Right lung (tissue), 5 donors: ENCODE data around the gene TMEM161A. TPM values are rescaled to one million over a fixed set of nuclear protein-coding genes. Genes with fewer than 3 reads are reported as not detected.
"Not testable (repeated sequence)": the region's sequence is repeated elsewhere in the genome, so short reads cannot be mapped to it uniquely, and the experiment has no call there.

Experiments
- DNase-seq, 2 donors: peaks; one replicate each; pipeline ENCODE4 v3.0.0-alpha.2; 2013
- polyA plus RNA-seq, 5 donors: library from polyadenylated mRNA; unstranded; fragments of 120-200 nt; gene quantifications; one replicate each; pipeline versions ENCODE4 v1.2.1 to v1.2.3, GENCODE V29; 2013; ENCODE audit warnings: inconsistent platforms in 1 of 5, low replicate concordance in 1 of 5; ENCODE audit not compliant: insufficient read length in 5 of 5, insufficient read depth in 1 of 5

Gene TMEM161A
- polyA plus RNA-seq, 5 donors: 19.4 to 31.3 (median 25.3) TPM

GRCh38 chr19:19126102-19126501 lies 12.2 kb downstream of the TMEM161A start:
- no peak for DNase-seq

GRCh38 chr19:19123386-19123785 lies 14.9 kb downstream of the TMEM161A start:
- DNase-seq: no peak

GRCh38 chr19:19122902-19123301 lies 15.4 kb downstream of the TMEM161A start:
- no peak for DNase-seq

- no peak for DNase-seq
Observed at GRCh38 chr19:19121371-19121770, 16.9 kb downstream of the TMEM161A start.

GRCh38 chr19:19120308-19121231 lies 17.7 kb downstream of the TMEM161A start:
- no peak for DNase-seq

DNA sequence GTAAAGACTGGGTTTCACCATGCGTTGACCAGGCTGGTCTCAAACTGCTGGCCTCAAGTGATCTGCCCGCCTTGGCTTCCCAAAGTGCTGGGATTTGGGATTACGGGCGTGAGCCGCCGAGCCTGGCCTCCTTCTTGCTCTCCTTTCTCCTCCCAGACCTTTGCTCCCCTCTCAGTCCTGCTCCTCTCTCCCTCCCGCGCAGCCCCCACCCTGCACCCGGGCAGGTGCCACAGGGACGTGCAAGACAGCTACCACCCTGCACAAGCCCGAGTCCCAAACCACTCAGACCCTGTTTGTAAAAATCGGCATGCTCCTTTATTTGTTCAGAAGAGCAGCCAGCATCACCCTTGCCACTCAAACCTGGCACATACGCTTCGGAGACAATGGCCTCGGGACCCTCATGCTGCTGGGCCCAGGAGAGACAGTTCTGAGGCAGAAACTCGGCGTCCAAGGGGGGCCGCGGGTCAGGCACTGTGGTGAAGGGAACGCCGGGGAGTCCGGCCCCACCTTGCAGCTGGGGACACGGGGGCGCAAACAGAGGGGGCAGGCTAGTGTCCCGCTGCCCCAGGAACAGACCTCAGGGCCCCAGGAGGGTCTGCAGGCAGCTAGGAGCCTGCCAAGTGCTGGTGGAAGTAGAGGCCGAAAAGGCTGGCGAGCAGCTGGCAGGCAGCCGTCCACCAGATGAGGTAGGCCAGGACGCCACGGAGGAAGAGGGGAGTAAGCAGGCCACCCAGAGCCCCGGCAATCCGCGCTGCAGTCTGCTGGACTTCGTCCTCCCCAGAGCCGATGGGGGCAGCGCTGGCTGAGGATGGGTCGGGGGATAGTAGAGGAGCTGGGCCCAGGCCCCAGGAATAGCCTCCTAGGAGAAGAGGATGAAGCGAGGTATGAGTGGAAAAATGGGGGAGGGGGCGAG lies 18.7 kb downstream of the TMEM161A start:
- no peak for DNase-seq

DNA sequence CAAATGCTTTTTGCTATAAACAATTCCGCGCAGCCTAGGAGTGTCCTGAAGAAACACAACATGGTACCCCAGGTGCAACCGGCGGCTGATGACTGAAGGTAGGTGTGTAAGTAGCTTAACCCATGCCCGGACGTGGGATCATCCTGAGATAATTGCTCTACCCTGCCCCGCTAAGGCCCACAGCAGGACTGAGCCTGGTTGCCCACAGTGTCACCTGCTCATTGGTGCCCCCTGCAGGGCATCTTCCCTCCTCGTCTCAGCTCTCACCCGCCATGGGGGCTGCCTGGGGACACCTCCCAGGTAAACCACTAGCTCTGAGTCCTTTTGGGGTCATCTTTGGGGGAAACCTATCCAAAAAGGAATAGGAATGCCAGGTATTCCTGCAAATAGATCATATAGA lies 22.3 kb downstream of the TMEM161A start:
- DNase-seq: no peak

GRCh38 chr19:19113040-19113626 lies 25.1 kb downstream of the TMEM161A start:
- DNase-seq: no peak

DNA sequence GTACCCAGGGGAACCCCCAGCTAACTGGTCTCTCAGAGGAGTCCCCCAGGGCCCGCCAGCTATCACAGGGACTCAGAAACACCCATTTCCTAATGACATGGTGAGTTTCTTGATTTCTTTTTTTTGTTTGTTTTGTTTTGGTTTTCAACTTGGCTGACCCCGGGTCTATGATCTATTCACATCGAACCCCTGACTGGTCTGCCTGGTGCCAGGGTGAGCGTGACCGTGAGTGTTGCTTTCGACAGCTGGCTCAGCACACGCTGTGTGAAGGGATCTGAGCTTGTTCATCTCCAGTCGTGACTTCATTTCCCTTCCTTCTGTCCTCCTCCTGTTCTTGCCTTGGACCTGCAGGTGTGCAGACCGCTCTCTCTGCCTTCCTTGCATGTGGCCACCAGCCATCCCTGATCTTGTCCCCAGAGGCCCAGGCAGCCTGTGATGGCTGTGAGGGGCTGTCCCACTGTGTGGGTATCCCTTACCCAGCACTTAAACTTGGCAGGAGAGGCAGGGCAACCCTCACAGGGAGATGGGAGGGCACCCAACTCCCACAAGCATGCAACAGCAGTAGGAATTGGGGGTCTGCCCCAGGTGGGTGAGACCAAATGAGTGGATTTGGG lies 26.2 kb downstream of the TMEM161A start:
- DNase-seq: no peak

- DNase-seq: no peak
Observed at GRCh38 chr19:19111136-19111835, 27.0 kb downstream of the TMEM161A start.

GRCh38 chr19:19110410-19111135 lies 27.7 kb downstream of the TMEM161A start:
- no peak for DNase-seq

- DNase-seq: no peak
Observed at GRCh38 chr19:19109601-19110000, 28.7 kb downstream of the TMEM161A start.

DNA sequence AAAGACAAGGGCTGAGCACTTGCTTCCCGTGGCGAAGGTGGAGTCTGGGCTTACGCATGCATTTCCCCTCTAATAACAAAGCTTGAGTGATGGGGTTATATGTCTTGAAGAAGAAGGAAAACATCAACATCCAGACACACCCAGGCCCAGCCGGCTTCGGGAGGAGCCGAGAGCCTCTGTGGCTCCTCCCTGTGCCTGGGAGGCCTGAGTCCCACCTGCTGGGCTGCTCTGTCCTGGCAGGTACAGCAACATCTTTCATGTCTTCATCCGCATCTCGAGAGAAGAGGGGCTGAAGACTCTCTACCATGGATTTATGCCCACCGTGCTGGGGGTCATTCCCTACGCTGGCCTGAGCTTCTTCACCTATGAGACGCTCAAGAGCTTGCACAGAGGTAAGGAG lies 30.6 kb downstream of the TMEM161A start:
- no peak for DNase-seq

GRCh38 chr19:19106938-19107337 lies 31.3 kb downstream of the TMEM161A start:
- not testable (repeated sequence) for DNase-seq

GRCh38 chr19:19106056-19106551 lies 32.2 kb downstream of the TMEM161A start:
- no peak for DNase-seq

DNA sequence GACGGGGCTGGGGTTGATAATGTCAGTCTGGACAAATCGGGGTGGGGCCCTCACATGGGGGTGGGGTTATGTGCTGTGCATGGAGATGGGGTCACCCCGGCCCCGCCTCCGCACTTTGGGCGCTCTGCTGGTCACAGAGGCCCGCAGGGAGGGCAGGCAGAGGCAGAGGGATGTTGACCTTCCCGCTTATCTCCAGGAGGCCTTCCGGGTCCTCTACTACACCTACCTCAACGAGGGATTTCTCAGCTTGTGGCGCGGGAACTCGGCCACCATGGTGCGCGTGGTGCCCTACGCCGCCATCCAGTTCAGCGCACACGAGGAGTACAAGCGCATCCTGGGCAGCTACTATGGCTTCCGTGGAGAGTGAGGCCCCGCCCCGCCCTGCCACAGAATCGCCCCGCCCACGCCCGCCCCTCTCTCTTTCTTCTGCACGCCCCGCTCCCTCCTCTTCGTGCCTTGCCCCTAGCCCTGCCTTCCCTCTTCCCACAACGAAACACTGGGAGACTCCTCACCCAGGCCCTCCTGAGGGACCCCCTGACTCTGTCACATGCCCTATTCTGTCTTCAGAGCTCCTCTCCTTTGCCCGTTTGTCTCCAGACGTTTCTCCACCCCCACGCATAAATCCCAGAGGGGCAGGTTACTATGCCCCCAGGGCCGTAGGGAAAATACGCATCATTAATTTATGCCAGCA lies 32.8 kb downstream of the TMEM161A start:
- DNase-seq: peak; percentile 42 to 43

DNA sequence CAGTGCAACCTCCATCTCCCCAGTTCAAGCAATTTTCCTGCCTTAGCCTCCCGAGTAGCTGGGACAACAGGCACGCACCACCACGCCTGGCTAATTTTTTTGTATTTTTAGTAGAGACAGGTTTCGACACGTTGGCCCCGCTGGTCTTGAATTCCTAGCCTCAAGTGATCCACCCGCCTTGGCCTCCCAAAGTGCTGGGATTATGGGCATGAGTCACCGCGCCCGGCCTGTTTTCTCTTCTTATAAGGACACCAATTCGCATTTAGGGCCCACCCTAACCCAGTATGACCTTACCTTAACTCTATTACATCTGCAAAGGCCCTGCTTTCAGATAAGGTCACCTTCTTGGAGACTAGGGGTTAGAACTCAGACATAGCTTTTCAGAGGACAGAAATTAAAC lies 35.1 kb downstream of the TMEM161A start:
- DNase-seq: no peak

DNA sequence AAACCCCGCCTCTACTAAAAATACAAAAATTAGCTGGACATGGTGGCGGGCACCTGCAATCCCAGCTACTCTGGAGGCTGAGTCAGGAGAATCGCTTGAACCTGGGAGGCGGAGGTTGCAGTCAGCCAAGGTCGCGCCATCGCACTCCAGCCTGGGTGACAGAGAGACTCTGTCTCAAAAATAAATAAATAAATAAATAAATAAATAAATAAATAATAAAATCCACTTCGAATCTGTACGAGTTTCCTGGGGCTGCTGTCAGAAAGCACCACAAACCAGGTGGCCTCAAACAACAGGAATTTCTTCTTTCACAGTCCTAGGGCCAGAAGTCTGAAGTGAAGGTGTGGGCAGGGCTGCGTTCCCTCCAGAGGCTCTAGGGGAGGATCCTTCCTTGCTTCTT lies 35.7 kb downstream of the TMEM161A start:
- not testable (repeated sequence) for DNase-seq

DNA sequence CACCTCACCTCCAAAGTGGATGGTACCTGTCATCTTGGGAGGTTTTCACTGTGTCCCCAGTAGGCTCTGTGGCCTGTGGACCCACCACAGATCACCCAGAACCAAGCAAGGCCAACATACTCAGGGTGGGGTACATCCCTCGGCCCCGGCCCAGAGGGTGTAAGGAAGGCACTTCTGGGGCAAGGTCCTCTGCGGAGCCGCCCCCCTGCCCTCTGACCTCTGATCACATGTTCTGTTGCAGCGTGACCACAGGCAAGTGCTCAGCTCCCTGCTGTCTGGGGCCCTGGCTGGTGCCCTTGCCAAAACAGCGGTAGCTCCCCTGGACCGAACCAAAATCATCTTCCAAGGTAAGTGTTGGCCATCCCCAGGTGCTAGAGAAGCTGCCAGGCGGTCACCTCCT lies 36.7 kb downstream of the TMEM161A start:
- DNase-seq: no peak
